ENCODE measurements around the gene MYO10. TPM values are rescaled to one million over a fixed set of nuclear protein-coding genes. Genes with fewer than 3 reads are reported as not detected.
"Not testable (repeated sequence)": the region's sequence is repeated elsewhere in the genome, so short reads cannot be mapped to it uniquely, and the experiment has no call there.

The MYO10 gene
- total RNA-seq, 1 donor from 2014 or later, result 7.1 TPM

DNA sequence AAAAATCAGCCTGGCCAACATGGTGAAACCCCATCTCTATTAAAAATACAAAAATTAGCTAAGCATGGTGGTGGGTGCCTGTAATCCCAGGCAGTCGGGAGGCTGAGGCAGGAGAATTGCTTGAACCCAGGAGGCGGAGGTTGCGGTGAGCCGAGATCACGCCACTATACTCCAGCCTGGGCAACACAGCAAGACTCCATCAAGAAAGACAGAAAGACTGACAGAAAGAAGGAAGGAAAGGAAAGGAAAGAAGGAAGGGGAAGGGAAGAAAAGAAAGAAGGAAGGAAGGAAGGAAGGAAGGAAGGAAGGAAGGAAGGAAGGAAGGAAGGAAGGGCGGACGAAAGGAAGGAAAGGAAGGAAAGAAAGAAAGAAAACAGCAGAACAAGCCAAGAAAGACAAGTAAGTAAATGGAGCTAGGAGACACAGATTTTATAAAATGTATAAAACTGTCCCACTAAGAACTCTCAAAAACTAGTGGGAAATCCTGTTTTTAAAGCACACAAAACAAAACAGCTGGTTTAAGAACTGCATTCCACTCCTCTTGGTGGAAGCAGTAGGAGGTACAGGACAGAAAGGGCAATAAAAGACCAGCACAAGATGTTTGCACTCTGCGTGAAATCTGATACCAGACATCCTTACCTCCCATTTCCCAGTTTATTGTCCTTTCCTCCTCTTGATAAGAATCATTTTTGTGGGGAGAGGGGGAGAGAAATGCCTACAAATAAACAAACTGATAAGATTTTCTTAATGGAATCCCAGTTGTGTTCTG lies 46.7 kb downstream of the MYO10 start:
- no peak for DNase-seq (ENCODE audit: low spot score)
- ATAC-seq, result no peak

- no peak for DNase-seq (ENCODE audit: low spot score)
- no peak for ATAC-seq
Measured at GRCh38 chr5:16888694-16889124, 47.4 kb downstream of the MYO10 start.

- no peak for DNase-seq (ENCODE audit: low spot score)
- no peak for ATAC-seq
Measured at GRCh38 chr5:16886793-16887345, 49.2 kb downstream of the MYO10 start.

DNA sequence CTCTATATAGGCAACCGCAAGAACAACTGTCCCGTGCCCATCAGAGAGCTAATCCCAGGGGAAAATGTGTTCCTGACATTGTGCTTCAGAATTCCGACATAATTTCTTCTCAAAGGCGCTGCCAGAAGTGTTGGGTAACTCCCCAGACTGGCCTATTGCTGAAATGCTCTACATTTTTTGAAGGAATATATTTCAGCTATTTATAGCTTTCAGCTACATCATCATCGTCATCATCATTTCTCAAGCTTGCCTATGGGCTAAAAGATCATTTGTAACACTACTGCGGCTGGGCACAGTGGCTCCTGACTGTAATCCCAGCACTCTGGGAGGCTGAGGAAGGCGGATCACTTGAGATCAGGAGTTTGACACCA lies 49.7 kb downstream of the MYO10 start:
- ATAC-seq, result no peak
- DNase-seq (ENCODE audit: low spot score), result no peak

DNA sequence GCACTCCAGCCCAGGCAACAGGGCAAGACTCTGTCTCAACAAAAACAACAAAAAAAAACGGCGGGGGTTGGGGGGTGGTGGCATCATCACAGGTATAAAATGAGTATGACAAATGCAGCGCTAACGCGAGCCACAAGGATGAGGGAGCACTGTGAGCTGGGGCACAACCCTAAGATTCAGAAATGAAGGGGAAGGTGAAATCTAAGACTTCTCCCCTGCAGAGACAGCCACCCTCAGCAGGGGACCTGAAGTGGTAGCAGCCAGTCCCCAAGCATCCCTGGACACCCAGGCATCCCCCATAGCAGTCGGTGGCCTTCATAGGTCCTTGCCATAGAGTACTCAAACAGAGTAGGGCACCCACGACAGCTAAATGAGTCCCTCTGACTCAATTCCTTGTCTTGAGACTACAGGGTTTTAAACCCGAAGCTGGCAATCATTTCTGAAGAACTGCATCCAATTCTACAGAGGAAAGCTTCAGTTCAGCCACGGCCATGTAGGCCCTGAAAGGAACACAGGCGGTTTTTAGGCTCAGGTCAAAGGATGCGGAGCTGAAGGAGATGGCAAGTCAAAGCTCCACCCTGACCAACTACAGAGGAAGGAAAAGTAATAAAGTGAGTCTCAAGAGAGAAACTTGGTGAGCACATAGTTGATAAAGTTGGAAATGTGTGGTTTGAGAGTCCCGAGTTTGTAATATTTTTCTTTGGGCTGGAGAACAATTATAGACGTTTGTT lies 50.3 kb downstream of the MYO10 start:
- ATAC-seq (no peak), DNase-seq (ENCODE audit: low spot score) (no peak)

DNA sequence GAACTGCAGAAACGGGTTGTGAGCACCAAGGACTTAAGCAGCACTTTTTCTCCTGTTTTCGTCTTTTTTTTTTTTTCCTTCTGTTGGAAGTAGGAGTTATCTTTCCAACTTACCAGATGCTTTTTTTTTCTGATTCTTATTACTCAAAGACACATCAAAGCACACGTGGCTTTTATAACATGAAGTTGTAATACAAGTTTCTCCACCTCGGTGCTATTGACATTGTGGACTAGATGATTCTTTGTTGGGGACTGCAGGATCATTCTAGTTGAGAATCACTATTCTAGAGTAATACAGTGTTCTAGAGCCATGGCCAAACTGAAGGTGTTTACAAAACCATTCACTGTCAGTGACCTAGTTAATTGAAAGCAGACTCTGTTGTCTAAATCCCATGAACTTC lies 51.5 kb downstream of the MYO10 start:
- no peak for ATAC-seq

DNA sequence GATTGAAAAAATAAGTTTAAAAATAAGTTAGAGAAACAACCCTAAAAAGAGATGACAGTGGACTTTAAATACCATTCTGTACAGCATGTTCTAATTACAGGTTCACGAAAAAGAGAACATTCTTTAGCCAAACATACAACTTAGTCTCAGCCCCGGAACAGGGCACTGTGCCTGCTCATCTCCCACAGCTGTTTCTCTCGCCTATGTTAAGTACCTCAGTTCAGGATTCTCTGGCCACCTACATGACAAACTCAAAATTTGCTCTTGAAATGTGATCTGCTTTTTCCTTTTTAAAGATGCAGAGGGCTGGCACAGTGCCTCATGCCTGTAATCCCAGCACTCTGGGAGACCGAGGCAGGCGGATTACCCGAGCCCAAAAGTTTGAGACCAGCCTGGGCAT lies 52.3 kb downstream of the MYO10 start:
- DNase-seq (ENCODE audit: low spot score), result no peak
- ATAC-seq, result no peak

More for the DNA sequence above, 51.5 kb downstream of the MYO10 start:
- DNase-seq (ENCODE audit: low spot score), result no peak

DNA sequence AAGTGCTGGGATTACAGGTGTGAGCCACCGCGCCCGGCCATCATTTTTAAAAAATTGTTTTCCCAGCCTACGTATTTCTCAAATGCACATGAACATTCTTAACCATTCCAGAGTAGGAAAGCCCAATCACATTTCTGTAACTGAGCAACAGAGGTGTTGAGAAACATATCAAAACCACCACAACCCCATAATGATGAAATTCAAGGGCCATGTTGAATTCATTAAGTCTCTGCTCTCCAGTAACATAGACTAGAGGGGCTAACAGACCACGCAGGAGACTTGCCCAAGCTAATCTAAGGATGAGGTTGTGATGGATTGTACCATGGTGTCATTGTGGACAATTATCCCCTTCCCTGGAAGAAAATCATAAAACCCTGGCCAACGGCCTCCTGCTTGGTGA lies 52.9 kb downstream of the MYO10 start:
- DNase-seq (ENCODE audit: low spot score) (no peak), ATAC-seq (no peak)

DNA sequence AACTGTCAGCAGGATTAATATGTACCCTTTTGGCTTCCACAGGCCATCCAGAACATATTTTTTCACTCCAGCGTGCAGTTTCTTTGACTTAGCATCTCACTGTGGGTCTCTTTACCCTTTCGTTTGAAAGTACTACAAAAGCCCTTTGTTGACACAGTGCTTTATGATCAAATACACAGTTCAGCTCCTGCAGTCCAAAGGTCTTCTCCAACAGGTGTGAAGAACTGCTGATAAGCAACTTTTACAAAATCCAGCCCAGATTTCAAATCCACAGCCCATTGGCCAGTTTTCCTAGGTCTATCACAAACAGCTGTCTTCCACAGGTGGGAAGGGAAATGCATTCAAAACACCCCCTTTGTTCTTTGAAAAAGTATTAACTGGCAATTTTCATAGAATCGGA lies 54.8 kb downstream of the MYO10 start:
- peak; percentile 69 for ATAC-seq
- DNase-seq (ENCODE audit: low spot score), result no peak

GRCh38 chr5:16880547-16880946 lies 55.5 kb downstream of the MYO10 start:
- DNase-seq (ENCODE audit: low spot score), result no peak
- ATAC-seq, result no peak

- DNase-seq (ENCODE audit: low spot score) (no peak), ATAC-seq (no peak)
Measured at GRCh38 chr5:16879650-16880049, 56.4 kb downstream of the MYO10 start.

GRCh38 chr5:16879191-16879590 lies 56.9 kb downstream of the MYO10 start:
- DNase-seq (ENCODE audit: low spot score) (no peak), ATAC-seq (no peak)

GRCh38 chr5:16877267-16877935 lies 58.7 kb downstream of the MYO10 start:
- DNase-seq (ENCODE audit: low spot score) (no peak), ATAC-seq (no peak)

DNA sequence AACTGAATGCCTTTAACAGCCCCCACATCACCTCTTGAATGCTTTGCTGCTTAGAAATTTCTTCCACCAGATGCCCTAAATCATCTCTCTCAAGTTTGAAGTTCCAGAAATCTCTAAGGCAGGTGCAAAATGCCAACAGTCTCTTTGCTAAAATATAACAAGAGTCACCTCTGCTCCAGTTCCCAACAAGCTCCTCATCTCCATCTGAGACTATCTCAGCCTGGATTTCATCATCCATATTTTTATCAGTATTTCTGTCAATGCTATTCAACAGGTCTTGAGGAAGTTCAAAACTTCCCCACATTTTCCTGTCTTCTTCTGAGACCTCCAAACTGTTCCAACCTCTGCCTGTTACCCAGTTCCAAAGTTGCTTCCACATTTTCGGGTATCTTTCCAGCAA lies 61.7 kb downstream of the MYO10 start:
- DNase-seq (ENCODE audit: low spot score), result not testable (repeated sequence)

DNA sequence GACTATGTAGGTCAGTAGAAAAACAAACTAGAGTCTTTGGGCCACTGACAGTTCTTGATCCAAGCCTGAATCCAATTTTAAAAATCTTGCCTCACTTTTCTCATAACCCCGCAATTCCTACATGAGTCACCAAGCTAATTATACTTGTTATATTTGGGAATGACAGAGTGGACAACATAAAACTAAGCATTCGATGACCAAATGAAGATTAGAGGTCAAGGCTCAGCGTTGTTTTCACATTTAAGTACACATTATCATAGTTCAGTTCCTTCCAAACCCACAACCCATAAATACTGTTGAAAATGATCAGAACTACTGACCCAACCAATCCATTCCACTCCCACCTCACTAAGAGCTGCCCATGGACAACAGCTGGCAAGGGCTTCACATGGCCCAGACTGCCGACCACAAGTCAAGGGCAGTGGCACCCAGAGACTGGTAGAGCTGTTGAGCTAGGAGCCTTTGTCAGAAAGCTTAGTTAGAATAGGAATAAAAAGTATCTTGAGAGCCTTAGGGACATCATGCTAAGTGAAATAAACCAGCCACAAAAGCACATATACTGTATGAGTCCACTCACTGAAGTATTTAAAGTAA lies 64.2 kb downstream of the MYO10 start:
- ATAC-seq (no peak), DNase-seq (ENCODE audit: low spot score) (no peak)

More for the DNA sequence above, 61.7 kb downstream of the MYO10 start:
- ATAC-seq, result not testable (repeated sequence)

DNA sequence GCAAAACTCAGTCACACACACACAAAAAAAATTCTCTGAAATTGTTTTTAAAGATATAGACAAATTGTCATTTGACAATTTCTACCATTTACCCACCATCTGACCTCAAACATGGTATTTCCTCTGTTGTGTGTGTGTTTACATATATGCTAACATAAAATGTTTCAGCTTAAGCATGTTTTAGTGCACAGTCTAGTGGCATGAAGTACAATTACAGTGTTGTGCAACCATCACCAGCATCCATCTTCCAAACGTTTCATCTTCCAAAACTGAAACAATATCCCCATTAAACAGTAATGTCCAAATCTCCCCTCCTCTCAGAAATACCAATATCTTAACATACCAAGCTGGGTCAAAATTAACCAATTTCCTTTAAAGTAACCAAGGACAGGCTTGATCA lies 65.2 kb downstream of the MYO10 start:
- DNase-seq (ENCODE audit: low spot score), result no peak
- ATAC-seq, result no peak

DNA sequence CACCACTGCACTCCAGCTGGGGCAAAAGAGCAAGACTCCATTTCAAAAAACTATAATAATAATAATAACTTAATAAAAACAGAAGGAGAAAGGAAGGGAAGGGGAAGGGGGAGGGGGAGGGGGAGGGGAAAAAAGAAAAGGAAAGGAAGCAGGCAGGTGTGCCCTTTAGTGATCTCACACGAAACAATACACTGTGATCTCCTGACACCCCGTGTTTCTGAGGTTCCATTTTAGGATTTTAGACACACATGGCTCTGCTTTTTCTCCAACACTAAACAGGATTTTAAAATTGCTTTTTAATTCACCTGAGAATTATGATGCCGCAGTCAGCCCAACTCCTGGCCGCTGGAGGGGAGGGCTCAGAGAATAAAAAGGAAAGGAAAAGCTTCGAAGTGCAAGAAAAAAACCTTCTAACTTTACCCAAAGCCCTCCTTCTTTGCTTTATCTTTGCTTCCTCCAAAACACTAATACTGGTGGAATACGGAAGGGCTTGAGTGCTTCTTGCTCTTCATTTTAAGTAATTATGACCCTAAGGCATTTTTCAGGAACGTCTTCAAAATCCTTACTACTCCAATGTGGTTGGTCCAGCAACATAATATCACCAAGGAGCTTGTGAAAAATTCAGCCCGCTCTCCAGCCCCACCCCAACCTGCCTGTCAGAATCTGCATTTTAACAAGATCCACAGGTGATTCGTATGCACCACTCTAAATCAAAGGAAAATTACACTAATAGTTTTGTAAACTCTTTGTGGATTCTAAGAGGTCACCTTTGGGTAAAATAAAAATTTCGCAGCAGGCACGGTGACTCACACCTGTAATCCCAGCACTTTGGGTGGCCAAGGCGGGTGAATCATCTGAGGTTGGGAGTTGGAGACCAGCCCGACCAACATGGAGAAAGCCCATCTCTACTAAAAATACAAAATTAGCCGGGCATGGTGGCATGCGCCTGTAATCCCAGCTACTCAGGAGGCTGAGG lies 66.0 kb downstream of the MYO10 start:
- no peak for ATAC-seq

GRCh38 chr5:16867577-16867953 lies 68.5 kb downstream of the MYO10 start:
- DNase-seq (ENCODE audit: low spot score) (no peak), ATAC-seq (no peak)

More for the DNA sequence above, 66.0 kb downstream of the MYO10 start:
- no peak for DNase-seq (ENCODE audit: low spot score)

GRCh38 chr5:16866795-16867576 lies 69.1 kb downstream of the MYO10 start:
- DNase-seq (ENCODE audit: low spot score) (no peak), ATAC-seq (no peak)
